Psoas muscle (tissue), 8 donors: Measurements from ENCODE around the gene CARMIL3. TPM values are rescaled to one million over a fixed set of nuclear protein-coding genes. Genes with fewer than 3 reads are reported as not detected.
"Not testable (repeated sequence)": the region's sequence is repeated elsewhere in the genome, so short reads cannot be mapped to it uniquely, and the experiment has no call there.

Experiments used
- ATAC-seq, 4 donors: fragments of 200-7000 bp; cut with Tn5 transposase; one replicate each; pipeline ENCODE4 v1.9.1; 2020; ENCODE audit warnings: moderate library complexity in 3 of 4, mild to moderate bottlenecking in 2 of 4
- DNase-seq, 2 donors: peaks; one replicate each; pipeline ENCODE4 v3.0.0-alpha.2; 2020
- H3K27ac ChIP-seq: fragments of 200-600 bp; one replicate; pipeline ENCODE4 v1.8.0; 2022
- H3K27me3 ChIP-seq, 3 donors: fragments of 200-600 bp in 1 of 3; one replicate each; pipeline versions ENCODE4 v1.6.1 to v1.8.0; 2013 to 2022; ENCODE audit warnings: low read length in 2 of 3, mild to moderate bottlenecking in 2 of 3, moderate library complexity in 1 of 3; ENCODE audit not compliant: insufficient read depth in 3 of 3
- H3K36me3 ChIP-seq, 2 donors: fragments of 200-600 bp in 1 of 2; one replicate each; pipeline versions ENCODE4 v1.6.1 to v1.8.0; 2013 to 2022; ENCODE audit warnings: low read depth in 1 of 2, mild to moderate bottlenecking in 1 of 2, moderate library complexity in 1 of 2; ENCODE audit not compliant: insufficient read depth in 1 of 2
- H3K4me1 ChIP-seq: fragments of 200-600 bp; one replicate; pipeline ENCODE4 v1.8.0; 2022
- H3K4me3 ChIP-seq: fragments of 200-600 bp; one replicate; pipeline ENCODE4 v1.8.0; 2022; ENCODE audit warnings: mild to moderate bottlenecking
- H3K9me3 ChIP-seq: fragments of 200-600 bp; one replicate; pipeline ENCODE4 v1.8.0; 2022
- CTCF ChIP-seq: fragments of 200-600 bp; IDR thresholded peaks from one replicate; pipeline ENCODE4 v1.8.0; 2022; ENCODE audit warnings: antibody characterized with exemption
- WGBS, 3 donors: extraction: QIAGEN DNeasy Blood & Tissue Kit; methylation state at CpG; one replicate each; pipeline versions ENCODE4 v1.1.6 to v1.1.7; 2013; 5-methylcytosine and 5-hydroxymethylcytosine counted together
- intact Hi-C, 2 donors: fragments of 100-400 bp; cut with DNase I; formaldehyde crosslinking; loops; one replicate each; pipeline versions ENCODE4 v1.11.0 to v1.14.2; 2022
- polyA plus RNA-seq, 3 donors: library from polyadenylated mRNA; stranded (reverse); fragments of 200-250 nt; gene quantifications; one replicate each; pipeline ENCODE4 v1.2.3, GENCODE V29; 2013
- total RNA-seq, 4 donors: library from RNA; stranded (reverse); fragmentation: NEBNext Ultra II Directional in 2 of 4; extraction: Animal tissue kit (Norgen Biotek cat#: 25700) in 2 of 4; gene quantifications; one replicate each; pipeline versions ENCODE4 v1.2.1 to v1.2.4, GENCODE V29; 2021 to 2023
- donor health status: healthy with polysubstance abuse.
- donor health status: DM: no; HTN: no; CAD: no; lungs with moderate emphysema.
- donor health status: Bipolar disorder and iron deficiency.
- donor health status: healthy.
- donor health status: DM: yes; HTN: yes; CAD: no.
- donor health status: DM: no; HTN: no; CAD: no.
- donor health status: DM: no; HTN: no; CAD: no.
- donor health status: DM: yes; HTN: yes; CAD: no.

Gene CARMIL3
- total and polyA plus RNA-seq, 7 donors: 0.04 to 0.19 (median 0.08) TPM; not detected in 2

- H3K4me3 ChIP-seq: peak overlapping the region; percentile 4
- peak; percentile 84 to 93 (median 92) for ATAC-seq
Observed at GRCh38 chr14:24013654-24014514, 37.9 kb upstream of the CARMIL3 start.

GRCh38 chr14:24015745-24016144 lies 36.1 kb upstream of the CARMIL3 start:
- not testable (repeated sequence) for H3K4me3 ChIP-seq, H3K27me3 ChIP-seq, H3K27ac ChIP-seq, ATAC-seq, H3K36me3 ChIP-seq, H3K4me1 ChIP-seq, H3K9me3 ChIP-seq
- DNase-seq: peak in 1 of 2 donors; percentile 52
- intact Hi-C loops: loop anchor here (1.0 to 2.0 kb wide), 3 partner anchors 21 to 75 kb away; no protein-coding TSS in a partner anchor
- 93 to 98% (median 97%) methylated on average over 6 of the region's 6 CpGs for WGBS, 3 donors

More at GRCh38 chr14:24013654-24014514, 37.9 kb upstream of the CARMIL3 start:
- DNase-seq: no peak
- Histone ChIP-seq H3K9me3 (no peaks in the 10 kb centered on the region), H3K27me3 (no peaks in the 10 kb centered on the region), H3K27ac (no peak overlapping the region), H3K36me3 (no peaks in the 10 kb centered on the region), H3K4me1 (peaks cover 4% of the 10 kb centered on the region)
- TF ChIP-seq CTCF: peak; percentile 91
- WGBS, 3 donors: 15 to 23% (median 18%) methylated on average over 12 of the region's 12 CpGs
- intact Hi-C loops: loop anchor here (1.0 to 5.0 kb wide), 5 partner anchors 23 to 93 kb away; partner anchors contain the start of gene PCK2 (in 1 of the 2)

- not testable (repeated sequence) for H3K27ac ChIP-seq, H3K4me3 ChIP-seq
Observed at GRCh38 chr14:24018978-24019377, 32.8 kb upstream of the CARMIL3 start.

GRCh38 chr14:24019944-24020343 lies 31.9 kb upstream of the CARMIL3 start:
- intact Hi-C loops: not testable (repeated sequence)

More at GRCh38 chr14:24018978-24019377, 32.8 kb upstream of the CARMIL3 start:
- DNase-seq, H3K27me3 ChIP-seq, H3K36me3 ChIP-seq, ATAC-seq, intact Hi-C loops, H3K9me3 ChIP-seq, H3K4me1 ChIP-seq: not testable (repeated sequence)

GRCh38 chr14:24020520-24020919 lies 31.3 kb upstream of the CARMIL3 start:
- H3K27me3 ChIP-seq, H3K9me3 ChIP-seq, DNase-seq, intact Hi-C loops, H3K36me3 ChIP-seq, H3K4me3 ChIP-seq, ATAC-seq, H3K27ac ChIP-seq, H3K4me1 ChIP-seq: not testable (repeated sequence)
- WGBS, 3 donors: 86 to 90% (median 90%) methylated on average over 3 of the region's 3 CpGs

More at GRCh38 chr14:24019944-24020343, 31.9 kb upstream of the CARMIL3 start:
- DNase-seq, H3K9me3 ChIP-seq, H3K27ac ChIP-seq, H3K27me3 ChIP-seq, H3K4me1 ChIP-seq, H3K4me3 ChIP-seq, H3K36me3 ChIP-seq: not testable (repeated sequence)
- 38 to 55% (median 51%) methylated on average over 2 of the region's 2 CpGs for WGBS, 3 donors
- ATAC-seq: peak in 2 of 4 donors; percentile 58 to 60

GRCh38 chr14:24024939-24025418 lies 26.8 kb upstream of the CARMIL3 start:
- DNase-seq, H3K4me3 ChIP-seq, intact Hi-C loops, H3K36me3 ChIP-seq, H3K4me1 ChIP-seq, H3K27me3 ChIP-seq, ATAC-seq, H3K27ac ChIP-seq, H3K9me3 ChIP-seq: not testable (repeated sequence)
- WGBS, 3 donors: 88 to 95% (median 94%) methylated on average over 3 of the region's 3 CpGs

GRCh38 chr14:24029687-24030086 lies 22.1 kb upstream of the CARMIL3 start:
- not testable (repeated sequence) for H3K27me3 ChIP-seq, H3K4me3 ChIP-seq, ATAC-seq, H3K9me3 ChIP-seq, DNase-seq, H3K27ac ChIP-seq, H3K36me3 ChIP-seq
- WGBS, 3 donors: 94 to 95% (median 95%) methylated on average over 2 of the region's 3 CpGs
- H3K4me1 ChIP-seq: peaks cover 12% of the 10 kb centered on the region
- intact Hi-C loops: loop anchor here (5.0 kb wide), 2 partner anchors 42 to 47 kb away; partner anchors contain the start of gene DHRS4L2 (in 1 of the 2)

- H3K9me3 ChIP-seq, ATAC-seq, H3K4me3 ChIP-seq, H3K27me3 ChIP-seq, DNase-seq, H3K36me3 ChIP-seq, H3K27ac ChIP-seq: not testable (repeated sequence)
- H3K4me1 ChIP-seq: peaks cover 12% of the 10 kb centered on the region
- intact Hi-C loops: loop anchor here (5.0 kb wide), 2 partner anchors 44 to 49 kb away; partner anchors contain the start of gene DHRS4L2 (in 1 of the 2)
- 90 to 93% (median 90%) methylated on average over 2 of the region's 2 CpGs for WGBS, 3 donors
Observed at GRCh38 chr14:24031331-24031730, 20.5 kb upstream of the CARMIL3 start.
